ENCODE results near the gene HAX1.
"Not testable (repeated sequence)": the region's sequence is repeated elsewhere in the genome, so short reads cannot be mapped to it uniquely, and the experiment has no call there.

HAX1 gene

DNA sequence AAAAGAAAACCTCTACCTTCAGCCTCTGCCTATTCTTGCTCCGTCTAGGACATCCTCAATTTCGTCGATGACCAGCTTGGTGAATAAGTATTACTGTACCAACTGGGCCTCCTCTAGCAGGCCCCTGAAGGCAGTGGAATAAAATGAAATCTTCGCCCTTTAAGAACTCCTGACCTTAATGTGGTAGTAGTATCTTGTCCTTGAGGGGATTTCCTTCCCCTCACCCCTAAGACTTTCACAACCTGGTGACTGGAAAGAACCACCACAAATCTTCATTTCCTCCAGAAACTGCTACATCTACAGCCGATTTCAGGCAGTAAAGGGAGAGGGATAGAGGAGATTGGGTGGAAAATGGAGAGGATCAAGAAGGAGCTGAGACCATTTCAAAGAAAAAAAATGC lies 1.6 kb upstream of the HAX1 start:
- TF ChIP-seq, protein P1, sequence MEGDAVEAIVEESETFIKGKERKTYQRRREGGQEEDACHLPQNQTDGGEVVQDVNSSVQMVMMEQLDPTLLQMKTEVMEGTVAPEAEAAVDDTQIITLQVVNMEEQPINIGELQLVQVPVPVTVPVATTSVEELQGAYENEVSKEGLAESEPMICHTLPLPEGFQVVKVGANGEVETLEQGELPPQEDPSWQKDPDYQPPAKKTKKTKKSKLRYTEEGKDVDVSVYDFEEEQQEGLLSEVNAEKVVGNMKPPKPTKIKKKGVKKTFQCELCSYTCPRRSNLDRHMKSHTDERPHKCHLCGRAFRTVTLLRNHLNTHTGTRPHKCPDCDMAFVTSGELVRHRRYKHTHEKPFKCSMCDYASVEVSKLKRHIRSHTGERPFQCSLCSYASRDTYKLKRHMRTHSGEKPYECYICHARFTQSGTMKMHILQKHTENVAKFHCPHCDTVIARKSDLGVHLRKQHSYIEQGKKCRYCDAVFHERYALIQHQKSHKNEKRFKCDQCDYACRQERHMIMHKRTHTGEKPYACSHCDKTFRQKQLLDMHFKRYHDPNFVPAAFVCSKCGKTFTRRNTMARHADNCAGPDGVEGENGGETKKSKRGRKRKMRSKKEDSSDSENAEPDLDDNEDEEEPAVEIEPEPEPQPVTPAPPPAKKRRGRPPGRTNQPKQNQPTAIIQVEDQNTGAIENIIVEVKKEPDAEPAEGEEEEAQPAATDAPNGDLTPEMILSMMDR (conservative IDR thresholded peaks at IDR 0.05; ENCODE audit: low read length) = no peak
- no peak for TF ChIP-seq EZH2phosphoT487 (IDR thresholded peaks at IDR 0.05; ENCODE audit: borderline replicate concordance)
- no peaks in the 10 kb centered on the region for H3K9me3 ChIP-seq (ENCODE audit: insufficient read depth, low read depth, low read length)
- H3K4me2 ChIP-seq (ENCODE audit: low read depth, low read length, poor library complexity, severe bottlenecking) = no peak overlapping the region
- no peaks in the 10 kb centered on the region for H3K27me3 ChIP-seq (ENCODE audit: insufficient read depth, low read length, poor library complexity, severe bottlenecking)
- peaks cover 39% of the 10 kb centered on the region; the same call in 1 of the 2 replicates for H3K36me3 ChIP-seq (ENCODE audit: insufficient read depth, low read length)
- H2AFZ ChIP-seq (ENCODE audit: low read length) = no peak overlapping the region
- H3K9me2 ChIP-seq (replicated peaks; ENCODE audit: low read depth, low read length) = no peaks in the 10 kb centered on the region
- H3K4me1 ChIP-seq (ENCODE audit: insufficient read depth, low read length, poor library complexity, severe bottlenecking) = peaks cover 13% of the 10 kb centered on the region
- H3F3A ChIP-seq (ENCODE audit: low read depth) = no peaks in the 10 kb centered on the region
- H3K79me2 ChIP-seq (ENCODE audit: insufficient read depth, low read length) = peaks cover 13% of the 10 kb centered on the region
- H3K9ac ChIP-seq (ENCODE audit: low read depth, low read length, poor library complexity, severe bottlenecking) = no peak overlapping the region
- no peak overlapping the region for H3K4me3 ChIP-seq (ENCODE audit: low read length, poor library complexity, severe bottlenecking)
- H4K20me1 ChIP-seq (ENCODE audit: insufficient read depth, low read length, poor library complexity, severe bottlenecking) = no peaks in the 10 kb centered on the region

DNA sequence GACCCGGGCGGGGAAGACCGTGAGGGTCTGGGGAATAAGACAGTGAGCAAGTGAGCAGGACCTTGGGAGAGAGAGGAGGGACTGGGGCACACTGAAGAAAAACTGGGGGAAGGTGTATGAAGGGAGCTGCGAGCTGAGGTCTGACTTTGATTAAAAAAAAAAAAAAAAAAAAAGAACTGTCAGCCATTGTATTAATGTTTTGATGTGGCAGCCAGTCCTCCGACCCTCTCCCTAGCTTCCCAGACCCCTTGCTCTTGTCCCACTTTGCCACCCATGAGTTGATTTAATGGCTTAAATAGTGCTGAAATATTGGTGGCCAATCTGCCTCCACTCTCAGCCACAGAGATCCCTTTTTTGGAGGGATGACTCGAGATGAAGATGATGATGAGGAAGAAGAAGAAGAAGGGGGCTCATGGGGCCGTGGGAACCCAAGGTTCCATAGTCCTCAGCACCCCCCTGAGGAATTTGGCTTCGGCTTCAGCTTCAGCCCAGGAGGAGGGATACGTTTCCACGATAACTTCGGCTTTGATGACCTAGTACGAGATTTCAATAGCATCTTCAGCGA lies 652 bp downstream of the HAX1 start:
- peaks cover 13% of the 10 kb centered on the region for H3K4me1 ChIP-seq (ENCODE audit: insufficient read depth, low read length, poor library complexity, severe bottlenecking)
- H4K20me1 ChIP-seq (ENCODE audit: insufficient read depth, low read length, poor library complexity, severe bottlenecking) = no peaks in the 10 kb centered on the region
- peak overlapping the region; percentile 72 for H2AFZ ChIP-seq (ENCODE audit: low read length)
- peaks cover 27% of the 10 kb centered on the region; the same call in 1 of the 2 replicates for H3K36me3 ChIP-seq (ENCODE audit: insufficient read depth, low read length)
- no peaks in the 10 kb centered on the region for H3K9me2 ChIP-seq (replicated peaks; ENCODE audit: low read depth, low read length)
- TF ChIP-seq, protein P1 (conservative IDR thresholded peaks at IDR 0.05; ENCODE audit: low read length) = no peak
- no peak for TF ChIP-seq EZH2phosphoT487 (IDR thresholded peaks at IDR 0.05; ENCODE audit: borderline replicate concordance)
- peak overlapping the region; percentile 100 for H3K4me3 ChIP-seq (ENCODE audit: low read length, poor library complexity, severe bottlenecking)
- no peaks in the 10 kb centered on the region for H3K27me3 ChIP-seq (ENCODE audit: insufficient read depth, low read length, poor library complexity, severe bottlenecking)
- H3K9me3 ChIP-seq (ENCODE audit: insufficient read depth, low read depth, low read length) = no peaks in the 10 kb centered on the region
- H3F3A ChIP-seq (ENCODE audit: low read depth) = no peaks in the 10 kb centered on the region
- peak overlapping the region; percentile 92 for H3K4me2 ChIP-seq (ENCODE audit: low read depth, low read length, poor library complexity, severe bottlenecking)
- peaks cover 13% of the 10 kb centered on the region for H3K79me2 ChIP-seq (ENCODE audit: insufficient read depth, low read length)
- H3K9ac ChIP-seq (ENCODE audit: low read depth, low read length, poor library complexity, severe bottlenecking) = peak overlapping the region; percentile 98

DNA sequence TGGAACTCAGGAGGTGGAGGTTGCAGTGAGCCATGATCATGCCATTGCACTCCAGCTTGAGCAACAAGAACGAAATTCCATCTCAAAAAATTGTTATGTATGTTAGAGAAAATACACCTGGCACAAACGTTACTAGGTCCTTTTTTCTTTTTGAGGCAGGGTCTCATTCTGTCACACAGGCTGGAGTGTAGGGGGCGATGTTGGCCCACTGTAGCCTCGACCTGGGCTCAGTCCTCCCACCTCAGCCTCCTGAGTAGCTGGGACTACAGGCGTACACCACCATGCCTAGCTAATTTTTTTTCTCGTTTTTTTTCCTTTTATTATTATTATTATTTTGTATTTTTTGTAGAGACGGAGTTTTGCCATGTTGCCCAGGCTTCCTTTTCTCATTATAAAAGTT lies 4.4 kb downstream of the HAX1 start:
- Histone ChIP-seq H3K4me3 (ENCODE audit: low read length, poor library complexity, severe bottlenecking) (no peak overlapping the region), H3K27me3 (ENCODE audit: insufficient read depth, low read length, poor library complexity, severe bottlenecking) (no peaks in the 10 kb centered on the region), H3K79me2 (ENCODE audit: insufficient read depth, low read length) (peaks cover 13% of the 10 kb centered on the region), H3K9ac (ENCODE audit: low read depth, low read length, poor library complexity, severe bottlenecking) (no peak overlapping the region), H3K9me2 (replicated peaks; ENCODE audit: low read depth, low read length) (no peaks in the 10 kb centered on the region), H3K36me3 (ENCODE audit: insufficient read depth, low read length) (no peaks in the 10 kb centered on the region; the same call in 1 of the 2 replicates), H4K20me1 (ENCODE audit: insufficient read depth, low read length, poor library complexity, severe bottlenecking) (no peaks in the 10 kb centered on the region), H3K9me3 (ENCODE audit: insufficient read depth, low read depth, low read length) (no peaks in the 10 kb centered on the region), H2AFZ (ENCODE audit: low read length) (no peak overlapping the region), H3F3A (ENCODE audit: low read depth) (no peaks in the 10 kb centered on the region), H3K4me2 (ENCODE audit: low read depth, low read length, poor library complexity, severe bottlenecking) (no peak overlapping the region), H3K4me1 (ENCODE audit: insufficient read depth, low read length, poor library complexity, severe bottlenecking) (peaks cover 13% of the 10 kb centered on the region)
- TF ChIP-seq EZH2phosphoT487 (IDR thresholded peaks at IDR 0.05; ENCODE audit: borderline replicate concordance) = no peak
- TF ChIP-seq, protein P1 (conservative IDR thresholded peaks at IDR 0.05; ENCODE audit: low read length) = peak; percentile 52

DNA sequence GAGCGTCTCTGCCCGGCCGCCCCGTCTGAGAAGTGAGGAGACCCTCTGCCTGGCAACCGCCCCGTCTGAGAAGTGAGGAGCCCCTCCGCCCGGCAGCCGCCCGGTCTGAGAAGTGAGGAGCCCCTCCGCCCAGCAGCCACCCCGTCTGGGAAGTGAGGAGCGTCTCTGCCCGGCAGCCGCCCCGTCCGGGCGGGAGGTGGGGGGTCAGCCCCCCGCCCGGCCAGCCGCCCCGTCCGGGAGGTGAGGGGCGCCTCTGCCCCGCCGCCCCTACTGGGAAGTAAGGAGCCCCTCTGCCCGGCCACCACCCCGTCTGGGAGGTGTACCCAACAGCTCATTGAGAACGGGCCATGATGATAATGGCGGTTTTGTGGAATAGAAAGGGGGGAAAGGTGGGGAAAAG lies 15.2 kb downstream of the HAX1 start:
- not testable (repeated sequence) for H3F3A ChIP-seq (ENCODE audit: low read depth); H3K79me2 ChIP-seq (ENCODE audit: insufficient read depth, low read length); H3K9me3 ChIP-seq (ENCODE audit: insufficient read depth, low read depth, low read length); H2AFZ ChIP-seq (ENCODE audit: low read length); H3K9me2 ChIP-seq (replicated peaks; ENCODE audit: low read depth, low read length); H3K4me1 ChIP-seq (ENCODE audit: insufficient read depth, low read length, poor library complexity, severe bottlenecking); H3K9ac ChIP-seq (ENCODE audit: low read depth, low read length, poor library complexity, severe bottlenecking); H4K20me1 ChIP-seq (ENCODE audit: insufficient read depth, low read length, poor library complexity, severe bottlenecking); H3K36me3 ChIP-seq (ENCODE audit: insufficient read depth, low read length); H3K27me3 ChIP-seq (ENCODE audit: insufficient read depth, low read length, poor library complexity, severe bottlenecking); H3K4me3 ChIP-seq (ENCODE audit: low read length, poor library complexity, severe bottlenecking); H3K4me2 ChIP-seq (ENCODE audit: low read depth, low read length, poor library complexity, severe bottlenecking)

All from Loucy (cell line).